ENCODE measurements around the gene CTNND2.
"Not testable (repeated sequence)": the region's sequence is repeated elsewhere in the genome, so short reads cannot be mapped to it uniquely, and the experiment has no call there.

Gene CTNND2

GRCh38 chr5:11054014-11054413, 850.2 kb downstream of the CTNND2 start:
- DNase-seq, result no peak

DNA sequence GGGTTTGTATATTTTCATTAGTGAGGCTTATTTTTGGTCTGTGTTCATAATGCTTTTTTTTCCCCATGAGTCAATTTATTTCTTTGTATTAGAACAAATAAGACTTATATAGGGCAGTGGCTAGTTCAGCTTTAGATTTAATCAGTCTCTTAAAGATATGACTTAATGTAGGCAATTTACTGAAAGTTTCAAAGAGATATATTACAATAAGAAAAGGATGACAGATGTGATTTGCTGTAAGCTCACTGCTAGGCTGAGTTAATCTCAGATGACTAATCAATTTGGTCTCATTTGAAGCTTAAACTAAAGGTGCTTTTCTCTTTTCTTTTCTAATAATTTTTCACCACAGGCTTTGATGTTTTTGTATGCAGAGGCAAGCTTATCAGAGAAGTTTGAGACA, 851.4 kb downstream of the CTNND2 start:
- DNase-seq, result no peak

- DNase-seq, result no peak
Observed at GRCh38 chr5:11050596-11051304, 853.5 kb downstream of the CTNND2 start.

DNA sequence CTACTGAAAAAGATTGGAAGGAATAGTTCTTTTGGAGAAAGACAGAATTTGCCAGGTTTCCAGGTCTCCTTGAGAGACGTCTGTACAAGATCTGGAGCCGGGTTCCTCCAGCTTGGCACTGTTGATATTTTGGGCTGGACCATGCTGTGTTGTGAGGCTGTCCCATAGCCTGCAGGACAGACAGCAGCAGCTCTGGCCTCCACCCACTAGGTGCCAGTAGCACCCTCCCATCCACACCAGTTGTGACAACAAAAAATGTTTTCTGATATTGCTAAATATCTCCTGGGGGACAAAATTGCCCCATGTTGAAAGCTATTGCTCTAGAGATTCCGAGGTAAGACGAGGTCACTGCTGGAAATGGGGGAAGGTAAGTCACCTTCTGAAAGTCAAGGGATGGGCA, 855.5 kb downstream of the CTNND2 start:
- no peak for DNase-seq

- no peak for DNase-seq
Observed at GRCh38 chr5:11047625-11048024, 856.6 kb downstream of the CTNND2 start.

GRCh38 chr5:11047030-11047429, 857.2 kb downstream of the CTNND2 start:
- DNase-seq, result no peak

DNA sequence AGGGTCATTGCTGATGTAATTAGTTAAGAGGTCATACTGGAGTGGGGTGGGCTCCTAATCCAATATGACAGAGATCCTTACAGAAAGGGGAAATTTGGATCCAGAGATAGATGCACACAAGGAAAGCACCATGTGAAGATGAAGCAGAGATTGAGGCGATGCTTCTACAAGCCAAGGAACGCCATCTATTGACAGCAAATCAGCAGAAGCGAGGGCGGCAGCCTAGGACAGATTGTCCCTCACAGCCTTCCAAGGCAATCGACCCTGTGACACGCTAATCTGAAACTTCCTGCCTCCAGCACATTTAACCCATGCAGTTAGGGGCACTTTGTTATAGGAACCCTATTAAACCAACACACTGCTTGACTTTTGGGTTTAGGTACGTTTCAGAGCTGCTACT, 858.1 kb downstream of the CTNND2 start:
- DNase-seq, result no peak

GRCh38 chr5:11045411-11045810, 858.8 kb downstream of the CTNND2 start:
- no peak for DNase-seq

DNA sequence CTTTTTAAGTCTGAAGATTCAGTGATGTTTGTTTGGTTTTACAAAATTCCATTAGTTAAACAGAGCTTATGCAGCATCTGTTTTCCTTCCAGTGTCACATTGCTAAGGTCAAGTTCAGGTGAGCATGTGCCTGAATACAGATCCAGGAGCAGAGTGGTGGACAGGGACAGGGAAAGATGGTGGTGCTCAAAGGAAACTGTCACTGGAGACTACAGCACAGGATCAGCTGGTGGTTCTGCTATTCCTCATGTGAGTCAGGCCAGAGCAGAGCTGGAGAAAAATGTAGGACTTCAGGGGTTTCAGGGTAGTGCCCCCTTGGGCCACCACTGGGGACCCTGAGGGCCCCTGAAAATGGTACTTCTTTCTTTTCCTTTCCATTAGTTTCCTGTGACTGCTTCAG, 859.7 kb downstream of the CTNND2 start:
- DNase-seq, result no peak

DNA sequence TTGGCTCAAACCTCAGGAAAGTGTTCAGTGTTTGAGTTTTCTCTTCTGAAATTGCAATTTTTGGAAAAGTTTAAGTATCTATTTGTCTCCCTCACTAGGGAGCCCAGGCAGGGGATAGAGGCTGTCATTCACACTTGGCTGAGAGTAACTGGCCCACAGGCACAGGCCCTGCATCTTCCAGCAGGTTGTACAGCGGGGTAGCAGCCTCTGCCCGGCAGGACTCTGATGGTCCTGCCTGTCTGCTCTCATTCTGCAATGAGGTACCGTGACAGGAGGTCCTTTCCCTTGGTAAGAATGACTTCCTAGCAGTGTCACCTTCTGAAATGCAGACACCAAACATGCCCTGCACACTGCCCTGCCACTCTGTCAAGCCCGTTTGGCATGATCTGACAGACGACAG, 860.4 kb downstream of the CTNND2 start:
- no peak for DNase-seq

GRCh38 chr5:11040345-11040744, 863.9 kb downstream of the CTNND2 start:
- no peak for DNase-seq

GRCh38 chr5:11038772-11039171, 865.5 kb downstream of the CTNND2 start:
- no peak for DNase-seq

DNA sequence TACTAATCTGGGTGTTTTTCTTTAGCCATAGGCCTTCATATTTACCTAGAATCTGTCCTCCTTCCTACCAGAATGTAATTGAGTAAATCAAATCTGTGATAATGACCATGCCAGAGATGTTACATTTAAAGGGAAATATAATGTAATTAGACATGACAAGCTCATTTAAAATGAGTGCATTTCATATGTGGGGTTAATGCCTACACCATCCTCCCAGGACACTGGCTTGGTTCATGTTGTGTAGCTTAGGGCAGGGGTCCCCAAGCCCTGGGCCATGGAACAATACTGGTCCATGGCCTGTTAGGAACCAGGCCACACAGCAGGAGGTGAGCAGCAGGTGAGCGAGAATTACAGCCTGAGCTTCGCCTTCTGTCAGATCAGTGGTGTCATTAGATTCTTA, 866.3 kb downstream of the CTNND2 start:
- DNase-seq, result no peak

DNA sequence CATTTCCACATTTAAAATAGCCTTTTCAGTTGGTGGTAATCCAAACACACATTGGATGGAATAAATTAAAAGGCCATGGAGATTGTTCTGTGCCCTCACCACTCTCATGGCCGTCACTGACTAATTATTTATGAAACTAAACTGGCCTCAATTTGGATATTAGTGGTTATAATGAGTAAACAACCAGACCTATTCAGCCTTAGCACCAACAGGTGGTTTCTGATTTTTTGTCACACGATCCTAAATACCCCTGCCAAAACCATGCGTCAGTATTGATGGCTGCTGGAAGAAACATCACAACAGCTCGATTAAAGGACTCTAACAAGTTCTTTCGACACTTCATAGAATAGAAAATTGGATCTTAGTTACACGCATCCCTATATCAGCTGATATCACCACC, 867.2 kb downstream of the CTNND2 start:
- no peak for DNase-seq

DNA sequence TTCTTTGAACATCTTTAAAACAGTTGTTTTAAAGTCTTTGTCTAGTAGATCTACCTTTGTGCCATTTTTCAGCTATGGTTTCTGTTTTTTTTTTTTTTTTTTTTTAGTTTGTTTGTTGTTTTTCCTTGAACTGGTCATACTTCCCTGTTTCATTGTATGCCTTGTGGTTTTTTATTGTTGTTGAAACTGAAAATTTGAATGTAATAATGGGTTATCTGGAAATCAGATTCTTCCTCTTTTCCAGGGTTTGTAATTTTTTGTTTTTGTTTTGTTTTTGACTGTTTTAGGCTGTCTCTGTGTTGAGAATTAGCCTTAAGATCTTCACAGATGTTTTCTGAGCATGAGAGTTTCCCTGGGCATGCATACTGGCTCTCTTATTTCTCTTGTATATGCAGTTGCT, 873.6 kb downstream of the CTNND2 start:
- DNase-seq, result no peak

DNA sequence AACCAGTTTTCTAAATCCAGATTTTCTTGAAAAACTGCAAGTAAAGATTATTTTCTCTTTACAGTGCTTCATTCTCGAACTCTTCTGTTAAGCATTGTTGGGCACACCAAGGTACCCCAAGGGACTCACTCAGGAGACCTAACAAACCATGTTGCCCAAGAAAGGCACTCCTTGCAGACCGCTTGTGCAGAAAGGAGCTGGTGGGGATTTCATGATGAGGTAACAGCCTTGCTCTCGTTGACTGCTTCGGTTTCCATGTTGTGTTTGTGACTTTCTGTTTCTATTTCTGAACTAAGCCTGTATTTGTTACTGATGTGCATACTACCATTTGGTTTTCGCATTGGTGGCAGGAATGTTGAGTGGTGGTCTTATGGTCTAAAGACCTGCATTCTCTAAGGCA, 876.6 kb downstream of the CTNND2 start:
- no peak for DNase-seq

GRCh38 chr5:11026543-11026942, 877.7 kb downstream of the CTNND2 start:
- DNase-seq, result no peak

- DNase-seq, result no peak
Observed at GRCh38 chr5:11023945-11024344, 880.3 kb downstream of the CTNND2 start.

DNA sequence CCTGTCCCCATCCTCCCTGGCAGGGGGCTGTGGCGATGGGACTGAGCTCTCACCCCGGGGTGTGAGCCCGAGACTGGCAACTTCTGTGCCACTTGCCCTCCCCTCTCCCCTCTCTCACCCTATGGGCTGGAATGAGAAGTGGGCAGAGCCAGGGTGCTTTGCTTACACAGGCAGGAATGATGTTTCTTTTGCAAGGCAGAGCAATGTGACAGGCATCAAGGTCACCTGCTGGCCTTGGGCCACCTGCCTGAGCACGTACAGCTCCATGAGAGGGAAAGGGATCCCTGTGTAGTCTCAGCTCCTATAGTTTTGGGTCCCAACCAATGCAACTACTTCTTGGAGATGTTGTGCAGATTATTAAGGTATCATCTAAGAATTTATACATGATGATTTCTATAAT, 890.5 kb downstream of the CTNND2 start:
- DNase-seq, result no peak

- no peak for DNase-seq
Observed at GRCh38 chr5:11012295-11012694, 892.0 kb downstream of the CTNND2 start.

GRCh38 chr5:11010429-11011210, 893.6 kb downstream of the CTNND2 start:
- DNase-seq, result no peak

DNA sequence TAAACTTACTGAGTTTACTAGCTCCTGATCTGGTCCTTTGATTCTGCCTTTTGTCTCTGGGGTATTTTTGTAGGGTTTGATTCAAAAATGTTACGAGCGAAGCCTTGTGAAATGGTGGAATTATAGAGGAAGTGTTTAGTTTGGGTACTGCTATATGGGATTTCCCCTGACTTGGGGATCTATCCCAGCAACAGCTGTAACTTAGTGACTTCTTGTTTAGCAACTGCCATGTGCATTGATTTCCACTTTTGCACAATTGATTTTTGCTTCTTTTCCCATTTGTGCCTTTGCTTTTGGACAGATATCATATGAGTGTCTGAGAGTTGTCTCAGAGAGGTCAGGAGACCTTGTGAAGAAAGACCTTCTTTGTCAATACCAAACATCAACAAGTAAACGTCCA, 894.7 kb downstream of the CTNND2 start:
- no peak for DNase-seq

DNA sequence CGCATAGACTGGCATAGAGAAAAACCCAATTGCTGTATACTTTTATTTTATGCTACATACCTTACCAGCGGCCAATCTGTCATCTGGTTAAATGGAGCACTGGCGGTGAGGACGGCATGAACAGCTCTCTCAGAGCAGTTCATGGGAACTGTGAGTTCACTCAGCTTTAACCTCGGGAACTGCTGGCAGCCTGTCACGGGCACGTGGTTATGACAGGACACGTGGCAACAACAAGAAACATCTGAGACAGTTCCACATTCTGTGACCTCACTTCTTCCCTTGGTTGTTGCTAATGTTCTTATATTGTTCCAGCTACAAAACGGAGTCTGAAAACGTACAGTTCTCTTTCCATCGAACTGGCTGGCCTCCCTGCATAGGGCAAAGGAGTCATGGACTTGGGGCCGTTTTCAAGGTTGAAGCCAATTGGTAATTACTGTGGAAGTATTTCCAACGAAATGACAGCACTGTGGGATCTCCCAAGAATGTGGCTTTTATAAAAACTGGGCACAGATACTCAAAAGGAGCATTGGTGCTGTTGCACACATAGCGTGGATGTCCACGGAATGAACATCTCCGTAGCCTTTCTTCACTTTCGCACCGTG, 896.9 kb downstream of the CTNND2 start:
- DNase-seq, result no peak

- not testable (repeated sequence) for DNase-seq
Observed at GRCh38 chr5:11004523-11004922, 899.7 kb downstream of the CTNND2 start.

Measured in NCI-H2171 (cell line).